Ascending aorta (tissue), 2 donors: Measurements from ENCODE around the gene ADTRP. TPM values are rescaled to one million over a fixed set of nuclear protein-coding genes. Genes with fewer than 3 reads are reported as not detected.

Experiments used
- DNase-seq, 2 donors: peaks; one replicate each; pipeline ENCODE4 v3.0.0-alpha.2; 2019; ENCODE audit warnings: low spot score in 2 of 2
- H3K27ac ChIP-seq, 2 donors: fragments of 200-600 bp; sonication (generic); one replicate each; pipeline ENCODE4 v1.5.1; 2016 to 2017; ENCODE audit warnings: mild to moderate bottlenecking in 1 of 2
- H3K27me3 ChIP-seq: fragments of 200-600 bp; sonication (generic); one replicate; pipeline ENCODE4 v1.5.1; 2017
- H3K36me3 ChIP-seq, 2 donors: fragments of 200-600 bp; sonication (generic); one replicate each; pipeline ENCODE4 v1.5.1; 2016
- H3K4me1 ChIP-seq, 2 donors: fragments of 200-600 bp; sonication (generic); one replicate each; pipeline ENCODE4 v1.5.1; 2016 to 2017; ENCODE audit warnings: mild to moderate bottlenecking in 1 of 2
- H3K4me3 ChIP-seq, 2 donors: fragments of 200-600 bp; sonication (generic); one replicate each; pipeline ENCODE4 v1.5.1; 2016 to 2017; ENCODE audit warnings: mild to moderate bottlenecking in 1 of 2
- H3K9me3 ChIP-seq, 2 donors: fragments of 200-600 bp; sonication (generic); one replicate each; pipeline ENCODE4 v1.5.1; 2016
- intact Hi-C: fragments of 100-400 bp; cut with DNase I; formaldehyde crosslinking; loops from one replicate; pipeline ENCODE4 v1.15.1; 2023
- total RNA-seq: library from RNA; depleted of rRNA; stranded (reverse); fragments of >200 nt; gene quantifications from one replicate; pipeline ENCODE4 v1.1.0, GENCODE V29; 2016
- TF ChIP-seq, protein P1 (sequence below), 3 experiments: fragments of 200-600 bp in 2 of 3; fragments of 450-650 bp in 1 of 3; sonication (generic) in 2 of 3; IDR thresholded peaks; one replicate each; pipeline ENCODE4 v1.5.1; 2016 to 2019; ENCODE audit warnings: antibody characterized with exemption in 3 of 3, mild to moderate bottlenecking in 1 of 3, moderate library complexity in 1 of 3

The ADTRP gene
- total RNA-seq, 1 donor from 2014 or later = not detected

DNA sequence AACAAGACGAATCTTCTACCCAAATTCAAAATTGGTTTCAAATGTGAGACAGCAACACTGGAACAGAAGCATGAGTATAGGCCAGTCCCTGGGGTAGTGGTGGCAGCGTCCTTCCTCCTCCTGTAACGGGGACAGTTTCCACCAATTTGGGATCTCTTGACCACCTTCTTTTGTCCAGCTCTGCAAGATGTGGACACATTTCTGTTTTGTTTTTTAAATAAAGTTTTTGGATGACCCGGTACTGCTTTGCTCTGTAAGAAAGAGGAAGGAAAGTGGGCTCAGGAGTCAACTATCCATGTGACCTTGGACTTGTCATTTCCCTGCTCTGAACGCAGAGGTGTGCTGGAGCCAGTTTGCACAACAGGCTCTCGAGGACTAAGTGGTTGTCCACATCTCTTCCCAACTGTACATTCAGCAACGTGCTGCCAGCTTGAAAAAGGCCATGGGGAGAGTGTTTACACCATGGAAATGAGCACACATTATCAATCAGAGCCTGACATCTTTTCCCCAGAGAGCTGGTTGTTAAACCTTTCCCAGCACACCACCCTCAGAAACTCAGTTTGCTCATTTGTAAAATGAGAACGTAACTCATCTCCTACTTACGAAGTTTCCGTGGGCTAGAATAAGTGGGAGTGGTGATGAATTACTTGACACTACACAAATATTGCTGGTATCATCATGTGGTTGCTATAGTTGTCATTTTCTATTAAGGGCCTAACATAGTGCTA, 66.5 kb downstream of the ADTRP start:
- Histone ChIP-seq H3K9me3 (no peaks in the 10 kb centered on the region), H3K4me3 (no peak overlapping the region), H3K27ac (no peak overlapping the region), H3K4me1 (peaks cover 0 to 4% of the 10 kb centered on the region in 2 donors), H3K36me3 (no peaks in the 10 kb centered on the region), H3K27me3 (no peaks in the 10 kb centered on the region)
- TF ChIP-seq, protein P1, sequence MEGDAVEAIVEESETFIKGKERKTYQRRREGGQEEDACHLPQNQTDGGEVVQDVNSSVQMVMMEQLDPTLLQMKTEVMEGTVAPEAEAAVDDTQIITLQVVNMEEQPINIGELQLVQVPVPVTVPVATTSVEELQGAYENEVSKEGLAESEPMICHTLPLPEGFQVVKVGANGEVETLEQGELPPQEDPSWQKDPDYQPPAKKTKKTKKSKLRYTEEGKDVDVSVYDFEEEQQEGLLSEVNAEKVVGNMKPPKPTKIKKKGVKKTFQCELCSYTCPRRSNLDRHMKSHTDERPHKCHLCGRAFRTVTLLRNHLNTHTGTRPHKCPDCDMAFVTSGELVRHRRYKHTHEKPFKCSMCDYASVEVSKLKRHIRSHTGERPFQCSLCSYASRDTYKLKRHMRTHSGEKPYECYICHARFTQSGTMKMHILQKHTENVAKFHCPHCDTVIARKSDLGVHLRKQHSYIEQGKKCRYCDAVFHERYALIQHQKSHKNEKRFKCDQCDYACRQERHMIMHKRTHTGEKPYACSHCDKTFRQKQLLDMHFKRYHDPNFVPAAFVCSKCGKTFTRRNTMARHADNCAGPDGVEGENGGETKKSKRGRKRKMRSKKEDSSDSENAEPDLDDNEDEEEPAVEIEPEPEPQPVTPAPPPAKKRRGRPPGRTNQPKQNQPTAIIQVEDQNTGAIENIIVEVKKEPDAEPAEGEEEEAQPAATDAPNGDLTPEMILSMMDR (IDR thresholded peaks at IDR 0.05) = no peak
- intact Hi-C loops = no loop called here
- no peak for DNase-seq

DNA sequence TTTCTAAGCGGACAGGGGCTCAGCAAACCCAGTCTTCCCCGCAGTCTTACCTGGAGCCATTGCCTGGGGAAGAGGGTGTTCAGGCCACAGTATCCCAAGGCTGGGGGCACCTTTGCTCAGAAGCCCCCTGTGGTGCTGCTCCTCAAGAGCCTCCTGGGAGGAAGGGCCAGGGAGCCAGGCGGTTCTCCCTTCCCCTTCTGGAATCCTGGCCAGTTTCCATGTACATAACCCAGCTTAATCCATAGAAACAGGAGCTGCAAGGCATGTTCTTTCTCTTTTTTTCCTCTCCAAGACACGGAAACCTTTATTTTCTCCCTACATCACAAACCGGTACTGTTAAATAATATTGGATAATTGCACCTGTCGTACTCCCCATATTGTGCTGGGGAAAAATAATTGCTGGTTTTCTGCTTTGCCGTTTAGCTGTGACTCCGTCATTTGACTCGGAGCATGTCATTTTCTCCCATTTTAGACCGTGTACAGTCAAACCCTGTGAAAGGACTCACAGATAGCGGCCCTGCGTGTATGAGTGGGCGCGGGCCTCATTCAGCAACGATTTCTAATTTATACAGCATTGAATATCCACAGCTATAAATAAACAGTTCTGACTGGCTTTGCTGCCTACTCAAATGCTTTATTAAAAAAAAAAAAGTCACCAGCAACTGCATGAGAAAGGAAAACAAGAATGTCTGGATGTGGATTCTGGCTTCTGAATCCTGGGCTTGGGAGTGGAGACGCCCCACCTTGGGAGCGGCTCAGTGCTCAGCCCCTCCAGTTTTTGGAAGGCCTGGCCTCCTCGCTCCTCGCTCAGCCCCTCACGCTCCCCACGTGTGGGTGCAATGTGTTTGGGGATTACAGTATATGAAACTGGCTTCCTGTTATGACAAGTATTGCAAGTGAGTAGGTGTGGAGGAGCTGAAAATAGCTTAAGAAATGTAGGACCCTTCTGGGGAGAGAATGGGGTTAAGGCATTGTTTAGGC, 67.3 kb downstream of the ADTRP start:
- peaks cover 0 to 4% of the 10 kb centered on the region in 2 donors for H3K4me1 ChIP-seq
- TF ChIP-seq, protein P1 (IDR thresholded peaks at IDR 0.05) = no peak
- no peak for DNase-seq
- intact Hi-C loops = no loop called here
- no peaks in the 10 kb centered on the region for H3K27me3 ChIP-seq
- H3K4me3 ChIP-seq = peak overlapping the region in 1 of 2 donors; percentile 17
- no peaks in the 10 kb centered on the region for H3K36me3 ChIP-seq
- H3K27ac ChIP-seq = peak overlapping the region in 1 of 2 donors; percentile 21
- H3K9me3 ChIP-seq = no peaks in the 10 kb centered on the region

GRCh38 chr6:11710311-11710761, 68.3 kb downstream of the ADTRP start:
- Histone ChIP-seq H3K4me3 (no peak overlapping the region), H3K36me3 (no peaks in the 10 kb centered on the region), H3K27me3 (no peaks in the 10 kb centered on the region), H3K27ac (peak overlapping the region; percentile 21 to 23), H3K4me1 (peaks cover 0 to 4% of the 10 kb centered on the region in 2 donors), H3K9me3 (no peaks in the 10 kb centered on the region)
- no peak for DNase-seq
- TF ChIP-seq, protein P1 (IDR thresholded peaks at IDR 0.05) = no peak
- intact Hi-C loops = no loop called here

- H3K36me3 ChIP-seq = no peaks in the 10 kb centered on the region
- no peaks in the 10 kb centered on the region for H3K9me3 ChIP-seq
- H3K4me1 ChIP-seq = no peaks in the 10 kb centered on the region
- no peaks in the 10 kb centered on the region for H3K27me3 ChIP-seq
- DNase-seq = no peak
- TF ChIP-seq, protein P1 (IDR thresholded peaks at IDR 0.05) = no peak
- H3K27ac ChIP-seq = no peak overlapping the region
- H3K4me3 ChIP-seq = no peak overlapping the region
- intact Hi-C loops = no loop called here
Observed at GRCh38 chr6:11706171-11706570, 72.4 kb downstream of the ADTRP start.

GRCh38 chr6:11705483-11705882, 73.1 kb downstream of the ADTRP start:
- intact Hi-C loops = no loop called here
- Histone ChIP-seq H3K4me1 (no peaks in the 10 kb centered on the region), H3K27me3 (no peaks in the 10 kb centered on the region), H3K27ac (no peak overlapping the region), H3K4me3 (no peak overlapping the region), H3K36me3 (no peaks in the 10 kb centered on the region), H3K9me3 (no peaks in the 10 kb centered on the region)
- TF ChIP-seq, protein P1 (IDR thresholded peaks at IDR 0.05) = no peak
- DNase-seq = no peak
